SK-N-MC (cell line): Measurements from ENCODE around the gene MAP3K3.

Experiments used
- EZH2 ChIP-seq: fragments of 200-600 bp; sonication (generic); IDR thresholded peaks from one replicate; pipeline ENCODE4 v1.6.1; 2017; ENCODE audit warnings: antibody characterized with exemption
- FOXP2 ChIP-seq: optimal IDR thresholded peaks from 2 replicates; pipeline ENCODE3; 2011; ENCODE audit warnings: mild to moderate bottlenecking, moderate library complexity; ENCODE audit not compliant: insufficient read depth; ENCODE audit errors: extremely low read length, control extremely low read depth
- POLR2AphosphoS5 ChIP-seq: IDR thresholded peaks from 2 replicates; pipeline ENCODE4 v1.6.1; 2012; ENCODE audit warnings: mild to moderate bottlenecking, low read depth, low read length, borderline replicate concordance

- no peak for TF ChIP-seq EZH2
- TF ChIP-seq POLR2AphosphoS5 = no peak
- no peak for TF ChIP-seq FOXP2
Measured at GRCh38 chr17:63647936-63648335, 25.7 kb downstream of the MAP3K3 start.
